ENCODE data around the gene OR4F15.
"Not testable (repeated sequence)": the region's sequence is repeated elsewhere in the genome, so short reads cannot be mapped to it uniquely, and the experiment has no call there.

OR4F15 gene

DNA sequence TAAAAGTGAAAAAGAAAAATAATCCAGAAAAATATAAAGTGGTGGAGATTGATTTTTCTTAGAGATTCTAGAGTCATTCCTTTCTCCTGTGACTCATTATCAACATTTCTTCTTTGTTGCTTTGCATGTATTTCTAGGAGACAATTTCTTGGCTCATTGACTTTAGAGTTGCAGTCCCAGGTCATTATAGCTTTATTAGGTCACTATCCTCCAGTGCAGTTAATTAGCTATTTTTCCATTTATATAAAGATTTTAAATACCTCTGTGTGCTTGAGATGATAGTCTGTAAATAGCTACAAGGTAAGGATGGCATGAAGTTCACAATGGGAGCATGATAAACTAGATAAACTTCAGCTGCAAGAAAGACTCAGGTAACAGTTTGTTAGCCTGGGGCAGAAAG, at the start of gene OR4F15:
Gene OR4F15 (plus strand): TSS at position 301 of the 400 bp plus-strand sequence. CDS start 5,985 bp downstream, outside the sequence.
- DNase-seq, result no peak

- not testable (repeated sequence) for DNase-seq
Observed at GRCh38 chr15:101764669-101765339, 47.2 kb upstream of the OR4F15 start.

DNA sequence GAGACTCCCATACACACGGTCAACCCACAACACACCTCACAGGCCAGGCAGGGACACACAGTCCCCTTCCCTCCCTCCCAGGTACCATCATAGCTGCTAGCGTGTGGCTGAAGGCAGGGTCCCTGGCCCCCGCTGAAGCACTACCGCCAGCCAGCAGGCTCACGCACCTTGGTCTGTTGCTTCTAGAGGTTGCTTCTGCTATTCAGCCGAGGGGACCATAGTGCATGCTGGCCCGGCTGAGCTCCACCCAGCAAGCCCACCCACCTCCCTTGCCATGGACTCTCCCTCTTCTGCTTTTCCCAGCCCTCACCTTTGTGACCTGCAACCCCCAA, 46.7 kb upstream of the OR4F15 start:
- DNase-seq, result not testable (repeated sequence)

DNA sequence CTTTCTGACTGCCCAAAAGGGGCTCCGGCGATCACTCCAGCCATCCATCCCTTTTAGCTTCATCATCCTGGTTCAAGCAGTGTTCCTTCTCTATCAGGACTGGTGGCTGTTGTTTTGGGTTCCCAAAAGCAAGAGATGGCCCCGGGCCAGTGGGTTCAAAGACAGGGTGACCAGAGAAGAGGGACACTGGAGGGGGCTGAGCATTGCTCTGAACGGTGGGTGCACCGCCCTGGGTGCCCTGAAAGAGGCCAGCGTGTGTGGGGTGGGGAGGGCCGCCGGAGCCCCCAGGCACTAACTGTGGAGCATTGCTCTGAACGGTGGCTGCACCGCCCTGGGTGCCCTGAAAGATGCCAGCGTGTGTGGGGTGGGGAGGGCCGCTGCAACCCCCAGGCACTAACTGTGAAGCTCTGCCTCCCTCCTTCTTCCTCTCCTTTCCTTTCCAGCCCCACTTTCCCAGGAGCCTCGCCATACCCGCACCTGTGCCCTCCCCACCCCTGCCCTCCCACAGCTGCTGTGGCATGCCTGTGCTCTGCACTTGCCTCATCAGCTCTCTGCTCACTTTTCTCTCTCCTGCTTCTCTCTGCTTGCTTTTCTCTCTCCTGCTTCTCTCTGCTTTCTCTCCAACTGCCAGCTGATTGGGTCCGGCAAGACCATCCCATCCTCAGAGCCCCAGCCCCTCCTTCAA, 46.1 kb upstream of the OR4F15 start:
- no peak for DNase-seq

DNA sequence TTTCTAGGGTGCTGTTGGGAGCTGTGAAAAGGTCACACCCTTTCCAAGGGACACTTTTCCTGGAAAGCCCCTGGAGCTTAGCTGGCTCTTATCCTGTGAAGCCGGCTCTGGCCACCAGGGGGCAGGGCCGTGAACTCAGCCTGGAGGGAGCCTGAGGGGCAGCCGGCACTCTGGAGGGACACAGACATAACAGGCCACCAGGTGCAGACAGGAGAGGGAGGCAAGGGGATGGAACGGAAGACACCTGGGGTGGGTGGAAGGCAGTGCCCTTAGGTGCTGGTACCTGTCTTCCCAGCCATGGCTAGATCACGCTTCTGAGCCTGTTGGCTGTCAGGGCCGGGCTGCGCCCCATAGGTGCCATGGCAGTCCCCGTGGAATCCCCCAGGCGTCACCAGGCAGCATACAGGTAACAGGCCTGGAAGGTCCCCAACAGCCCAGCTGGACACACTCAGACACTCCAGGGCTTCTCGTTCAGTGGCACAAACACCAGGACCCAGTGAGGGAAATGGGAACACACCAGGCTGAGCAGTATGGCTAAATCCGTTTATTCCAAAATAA, 44.8 kb upstream of the OR4F15 start:
- DNase-seq, result not testable (repeated sequence)

DNA sequence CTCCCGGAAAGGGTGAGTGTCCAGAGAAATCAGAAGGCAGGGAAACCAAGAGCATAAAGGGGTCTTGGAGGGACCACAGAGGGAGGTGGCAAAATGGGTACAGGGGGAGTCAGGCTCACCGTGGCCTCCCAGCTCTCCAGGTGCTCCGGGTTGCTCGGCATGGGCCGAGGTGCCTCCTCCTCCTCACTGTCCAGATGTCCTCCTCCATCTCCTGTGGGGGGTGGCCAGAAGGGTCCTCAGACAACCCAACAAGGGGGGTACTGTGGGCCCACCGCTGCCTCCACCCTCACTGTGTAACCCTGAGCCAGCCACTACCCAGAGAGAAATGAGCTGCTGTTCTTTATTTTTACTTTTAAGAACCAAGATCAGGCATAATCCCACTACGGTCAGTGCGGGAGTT, 39.1 kb upstream of the OR4F15 start:
- no peak for DNase-seq

- DNase-seq, result no peak
Observed at GRCh38 chr15:101773496-101774100, 38.4 kb upstream of the OR4F15 start.

DNA sequence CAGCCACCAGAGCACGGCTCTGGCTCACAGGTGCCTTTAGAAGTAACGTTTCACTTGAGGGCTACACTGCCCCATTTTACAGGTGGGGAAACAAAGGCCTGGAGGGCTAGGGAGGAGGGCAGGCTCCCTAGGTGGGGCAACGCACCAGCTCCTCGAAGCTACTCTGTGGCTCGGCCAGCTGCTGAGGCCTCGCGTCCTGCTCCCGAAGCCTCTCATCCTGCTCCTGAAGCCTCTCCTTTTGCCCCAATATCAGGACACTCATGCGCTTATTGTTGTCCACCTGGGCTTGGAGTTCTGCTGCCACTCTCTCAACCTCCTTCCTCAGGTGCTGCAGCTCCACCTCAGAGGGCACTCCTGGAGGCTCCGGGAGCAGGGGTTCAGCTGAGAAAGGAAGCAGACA, 36.9 kb upstream of the OR4F15 start:
- DNase-seq, result no peak

DNA sequence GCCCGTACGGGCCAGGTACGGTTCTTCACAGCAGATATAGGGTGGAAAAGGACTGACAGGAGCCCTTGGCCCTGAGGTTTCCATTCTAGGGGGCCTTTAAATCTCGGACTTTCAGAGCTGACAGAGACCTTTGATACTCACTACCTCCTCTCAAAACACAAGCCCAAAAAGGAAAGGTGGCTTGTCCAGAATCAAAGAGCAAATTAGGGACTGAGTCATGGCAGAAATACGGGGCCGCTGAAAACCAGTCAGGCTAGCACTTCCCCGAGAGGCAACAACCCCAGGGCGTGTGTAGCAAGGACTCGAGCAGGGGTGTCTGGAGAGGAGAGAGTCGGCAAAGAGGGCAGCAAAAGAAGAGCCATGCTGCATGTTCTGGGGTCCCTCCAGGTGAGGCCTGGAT, 33.4 kb upstream of the OR4F15 start:
- DNase-seq, result not testable (repeated sequence)

DNA sequence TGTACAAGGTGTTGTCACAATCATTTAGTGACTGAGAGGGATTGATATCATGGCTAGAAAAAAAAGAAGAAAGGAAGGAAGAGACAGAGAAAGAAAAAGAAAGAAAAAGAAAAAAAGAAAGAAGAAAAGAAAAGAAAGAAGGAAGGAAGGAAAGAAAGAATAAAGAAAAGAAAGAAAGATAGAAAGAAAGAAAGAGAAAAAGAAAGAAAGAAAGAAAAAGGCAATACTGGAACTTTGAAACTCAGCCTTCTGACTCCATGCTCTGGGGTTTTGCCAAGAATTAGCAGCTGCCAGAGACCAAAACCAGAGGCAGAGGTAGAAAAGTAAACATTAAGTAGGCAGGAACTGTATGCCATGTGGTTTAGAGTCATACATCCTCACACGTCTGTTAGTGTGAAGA, 31.8 kb upstream of the OR4F15 start:
- not testable (repeated sequence) for DNase-seq

DNA sequence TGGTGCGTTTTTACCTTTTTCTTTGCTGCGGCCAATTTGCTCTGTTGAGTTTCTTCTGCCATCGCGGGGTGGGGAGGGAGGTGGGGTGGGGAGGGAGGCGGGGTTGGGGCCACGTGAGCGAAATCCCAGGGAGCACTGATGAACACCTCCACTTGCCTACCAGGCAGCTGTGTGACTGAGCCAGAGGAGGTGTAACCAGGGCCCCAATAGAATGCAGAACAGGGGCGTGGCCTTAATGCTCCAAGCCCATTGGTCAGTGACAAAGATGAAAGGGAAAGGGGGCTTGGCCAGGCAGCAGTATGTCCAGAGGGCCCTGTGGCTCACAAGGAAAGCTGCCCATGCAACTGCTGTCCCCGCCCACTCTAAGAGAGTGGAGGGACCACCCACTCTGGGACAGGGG, 30.1 kb upstream of the OR4F15 start:
- no peak for DNase-seq

DNA sequence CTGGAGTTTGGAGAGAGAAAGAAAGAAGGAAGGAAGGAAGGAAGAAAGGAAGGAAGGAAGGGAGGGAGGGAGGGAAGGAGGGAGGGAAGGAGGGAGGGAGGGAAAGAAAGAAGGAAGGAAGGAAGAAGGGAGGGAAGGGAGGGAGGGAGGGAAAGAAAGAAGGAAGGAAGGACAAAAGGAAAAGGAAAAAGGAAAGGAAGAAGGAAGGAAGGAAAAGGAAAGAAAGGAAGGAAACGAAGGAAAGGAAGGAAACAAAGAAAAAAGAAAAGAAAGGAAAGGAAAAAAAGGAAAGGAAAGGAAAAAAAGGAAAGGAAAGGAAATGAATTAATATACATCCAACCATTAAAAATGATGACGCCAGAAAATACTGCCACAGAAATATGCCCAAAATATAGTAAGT, 27.4 kb upstream of the OR4F15 start:
- DNase-seq, result no peak

DNA sequence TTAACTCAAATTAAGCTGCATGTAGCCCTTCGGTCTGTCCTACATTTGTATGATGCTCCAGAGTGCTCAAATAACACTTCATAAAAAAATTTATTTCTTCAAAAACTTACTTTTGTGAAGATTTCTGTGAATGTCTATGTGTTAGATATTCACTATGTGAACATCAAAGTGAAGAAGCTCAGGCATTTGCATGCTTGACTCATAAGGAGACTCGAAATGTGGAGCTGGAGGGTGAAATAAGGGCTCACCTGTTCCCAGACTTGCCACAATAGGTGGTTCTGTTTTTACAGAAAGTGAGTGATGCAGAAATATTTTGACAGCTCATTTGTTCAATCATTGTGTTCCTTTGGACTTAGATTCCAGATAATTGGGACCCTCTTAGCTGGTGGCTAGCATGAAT, 25.6 kb upstream of the OR4F15 start:
- DNase-seq, result not testable (repeated sequence)

DNA sequence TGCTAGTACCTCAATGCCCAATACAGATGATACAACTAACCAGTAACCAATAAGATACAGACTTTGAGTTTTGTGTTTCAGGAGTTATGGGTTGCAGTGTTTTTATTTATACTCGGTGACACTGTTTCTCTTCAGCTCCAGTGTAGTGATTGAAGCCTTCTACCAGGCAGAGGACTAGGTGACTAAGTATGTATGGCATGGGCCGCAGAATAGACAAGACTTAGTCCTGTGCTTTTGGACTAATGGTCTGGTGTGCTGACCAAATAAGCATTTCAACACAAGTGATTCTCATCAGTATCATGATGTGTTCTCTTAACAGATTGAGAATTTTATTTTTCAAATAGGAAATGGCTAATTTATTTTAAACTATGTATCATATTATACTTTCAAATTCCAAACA, 24.0 kb upstream of the OR4F15 start:
- not testable (repeated sequence) for DNase-seq

GRCh38 chr15:101788503-101789269, 23.3 kb upstream of the OR4F15 start:
- DNase-seq, result not testable (repeated sequence)

- not testable (repeated sequence) for DNase-seq
Observed at GRCh38 chr15:101790748-101791147, 21.3 kb upstream of the OR4F15 start.

DNA sequence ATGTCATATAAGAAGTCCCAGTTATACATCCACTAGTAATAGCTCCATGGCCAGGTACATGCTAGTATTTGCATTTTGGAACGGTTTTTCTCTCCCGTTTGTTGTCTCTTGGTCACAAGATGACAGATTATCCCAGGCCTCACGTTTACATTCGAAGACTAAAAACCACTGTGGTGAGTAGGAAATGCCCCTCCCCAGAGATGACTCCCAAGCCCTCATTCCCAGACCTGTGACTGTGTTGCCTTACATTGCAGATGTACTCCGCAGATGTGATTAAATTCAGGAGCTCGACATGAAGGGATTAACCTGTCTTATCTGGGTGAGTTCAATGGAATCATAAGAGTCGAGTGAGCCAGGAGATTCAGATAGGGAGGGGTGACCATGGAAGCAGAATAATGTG, 18.0 kb upstream of the OR4F15 start:
- not testable (repeated sequence) for DNase-seq

DNA sequence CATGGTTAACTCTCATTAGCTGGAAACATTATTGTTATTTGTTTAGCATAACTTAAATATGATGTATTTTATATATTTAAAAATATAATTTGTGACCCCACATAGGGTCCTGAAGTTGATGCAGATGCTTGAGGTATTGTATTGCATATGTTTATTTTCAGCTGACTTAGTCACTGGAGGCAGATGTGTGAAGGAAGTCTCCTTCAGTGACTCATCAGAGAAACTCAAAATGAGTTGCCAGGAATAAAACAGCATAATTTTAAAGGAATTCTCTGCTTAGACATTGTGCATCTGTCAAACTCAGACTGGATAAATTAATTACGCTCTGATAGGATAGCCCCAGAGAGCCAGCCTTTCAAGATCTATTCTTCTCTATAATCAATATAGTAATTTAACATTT, 16.5 kb upstream of the OR4F15 start:
- no peak for DNase-seq

DNA sequence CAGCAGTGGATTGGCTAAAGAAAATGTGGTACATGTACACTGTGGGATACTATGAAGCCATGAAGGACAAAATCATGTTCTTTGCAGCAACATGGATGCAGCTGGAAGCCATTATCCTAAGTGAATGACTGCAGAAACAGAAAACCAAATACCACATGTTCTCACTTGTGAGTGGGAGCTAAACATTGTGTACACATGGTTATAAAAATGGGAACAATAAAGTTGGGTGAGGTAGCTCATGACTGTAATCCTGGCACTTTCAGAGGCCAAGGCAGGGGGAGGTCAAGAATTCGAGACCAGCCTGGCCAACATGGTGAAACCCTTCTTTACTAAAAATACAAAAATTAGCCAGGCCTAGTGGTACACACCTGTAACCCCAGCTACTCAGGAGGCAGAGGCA, 12.3 kb upstream of the OR4F15 start:
- DNase-seq, result no peak

DNA sequence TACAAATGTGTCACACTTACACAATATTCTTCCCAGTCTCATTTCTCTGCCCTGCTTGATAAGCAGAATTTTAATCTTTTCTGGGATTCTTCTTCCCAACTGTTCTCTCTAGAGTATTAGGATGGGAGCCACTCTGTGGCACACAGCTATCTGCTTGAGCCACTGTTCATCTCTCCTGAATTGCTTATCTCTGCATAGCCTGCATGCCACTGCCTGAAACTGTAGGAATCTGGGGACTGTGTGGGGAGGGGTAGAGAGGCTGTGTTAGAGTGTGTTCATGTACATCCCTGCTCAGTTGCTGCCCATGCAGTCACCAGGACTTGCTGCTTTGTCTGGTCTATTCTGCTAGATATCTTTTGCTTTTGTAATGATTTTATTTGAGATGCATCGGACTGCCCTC, 11.0 kb upstream of the OR4F15 start:
- no peak for DNase-seq

DNA sequence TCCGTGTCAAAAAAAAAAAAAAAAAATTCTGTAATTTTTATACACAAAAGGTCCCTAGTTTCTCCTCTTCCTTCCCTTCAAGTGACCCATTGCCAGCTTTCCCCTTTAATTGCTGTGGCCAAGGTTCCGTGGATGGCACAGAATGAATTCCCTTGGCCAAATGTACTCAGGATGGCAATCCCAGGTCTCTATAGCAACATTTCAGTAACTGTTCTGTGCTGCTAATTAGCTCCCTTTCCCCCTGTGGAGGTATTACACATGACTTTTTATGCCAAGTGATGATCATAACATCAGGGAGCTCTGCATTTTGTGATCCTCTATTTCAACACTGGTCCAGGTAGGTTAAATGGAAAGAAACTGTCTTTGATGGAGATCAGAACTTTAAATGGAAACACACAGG, 8.8 kb upstream of the OR4F15 start, which contains the start of gene OR4F6:
Gene OR4F6 (plus strand): TSS at position 301 of the 400 bp plus-strand sequence. CDS start 2,211 bp downstream, outside the sequence.
- no peak for DNase-seq

GRCh38 chr15:101803676-101804075, 8.3 kb upstream of the OR4F15 start:
- no peak for DNase-seq

- DNase-seq, result no peak
Observed at GRCh38 chr15:101804375-101804774, 7.6 kb upstream of the OR4F15 start.

All from NCI-H1048 (cell line).